Measurements from ENCODE around the gene GIPC1.

DNA sequence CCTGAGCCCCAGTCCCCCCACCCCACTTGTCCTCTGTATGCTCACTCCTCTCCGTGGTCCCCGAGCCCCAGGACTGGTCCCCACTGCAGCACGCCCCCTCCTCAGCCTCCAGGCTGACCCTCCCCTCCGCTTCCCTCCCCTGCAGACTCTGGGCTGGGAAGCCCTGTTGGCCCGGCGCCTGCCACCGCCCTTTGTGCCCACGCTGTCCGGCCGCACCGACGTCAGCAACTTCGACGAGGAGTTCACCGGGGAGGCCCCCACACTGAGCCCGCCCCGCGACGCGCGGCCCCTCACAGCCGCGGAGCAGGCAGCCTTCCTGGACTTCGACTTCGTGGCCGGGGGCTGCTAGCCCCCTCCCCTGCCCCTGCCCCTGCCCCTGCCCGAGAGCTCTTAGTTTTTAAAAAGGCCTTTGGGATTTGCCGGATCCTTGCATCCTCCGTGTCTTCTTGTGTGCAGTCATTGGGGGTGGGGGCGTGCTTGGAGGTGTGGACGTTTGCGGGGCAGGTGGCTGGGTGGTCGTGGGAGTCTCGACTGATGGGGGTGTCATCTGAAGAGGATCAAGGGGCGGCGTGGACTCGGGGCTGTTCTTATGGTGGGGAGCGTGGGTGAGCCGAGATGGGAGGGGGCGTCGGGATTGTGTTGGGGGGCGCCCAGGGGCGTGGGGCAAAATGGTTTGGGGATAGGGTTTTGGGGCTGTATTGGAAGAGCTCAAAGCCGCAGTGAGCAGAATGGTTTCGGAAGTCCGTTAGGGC lies 24.3 kb downstream of the GIPC1 start:
- TF ChIP-seq EZH2phosphoT487 (IDR thresholded peaks at IDR 0.05; ENCODE audit: insufficient read depth, low read depth) (no peak), EZH2 (IDR thresholded peaks at IDR 0.05; ENCODE audit: insufficient read depth, poor library complexity, severe bottlenecking) (no peak)
